GM23338 (cell line): ENCODE measurements around the gene CRYAB. TPM values are rescaled to one million over a fixed set of nuclear protein-coding genes. Genes with fewer than 3 reads are reported as not detected.
A peak's percentile ranks its signal among the peaks of the same experiment; 100 is the strongest.

Experiments
- ATAC-seq: fragments of 200-7000 bp; cut with Tn5 transposase; 3 replicates; pipeline ENCODE4 v1.9.1; 2020
- DNase-seq: peaks from one replicate; pipeline ENCODE4 v3.0.0-alpha.2; 2015; ENCODE audit warnings: low spot score
- H2AFZ ChIP-seq: fragments of 200-600 bp; sonication (generic); 2 replicates; pipeline ENCODE4 v1.8.0; 2016; ENCODE audit warnings: antibody characterized with exemption, mild to moderate bottlenecking, moderate library complexity
- H3F3A ChIP-seq: fragments of 200-600 bp; sonication (generic); replicated peaks from 2 replicates; pipeline ENCODE4 v1.8.0; 2017; ENCODE audit warnings: antibody characterized with exemption, mixed run types, low read depth
- H3K27ac ChIP-seq: fragments of 200-600 bp; sonication (generic); 2 replicates; pipeline ENCODE4 v1.6.1; 2016; ENCODE audit warnings: low read depth
- H3K27me3 ChIP-seq: fragments of 200-600 bp; sonication (generic); 2 replicates; pipeline ENCODE4 v1.8.0; 2016; ENCODE audit warnings: mild to moderate bottlenecking, mixed run types, moderate library complexity; ENCODE audit not compliant: insufficient read depth
- H3K36me3 ChIP-seq: fragments of 200-600 bp; sonication (generic); 2 replicates; pipeline ENCODE4 v1.8.0; 2016; ENCODE audit warnings: mild to moderate bottlenecking; ENCODE audit not compliant: insufficient read depth
- H3K4me1 ChIP-seq: fragments of 200-600 bp; sonication (generic); 2 replicates; pipeline ENCODE4 v1.8.0; 2016; ENCODE audit warnings: mild to moderate bottlenecking, moderate library complexity; ENCODE audit not compliant: insufficient read depth
- H3K4me2 ChIP-seq: fragments of 200-600 bp; sonication (generic); 2 replicates; pipeline ENCODE4 v1.7.1; 2017; ENCODE audit warnings: mixed run types
- H3K4me3 ChIP-seq: fragments of 200-600 bp; sonication (generic); 2 replicates; pipeline ENCODE4 v1.6.1; 2016; ENCODE audit warnings: mixed run types
- H3K79me2 ChIP-seq: fragments of 200-600 bp; sonication (generic); replicated peaks from 2 replicates; pipeline ENCODE4 v1.8.0; 2017; ENCODE audit warnings: mild to moderate bottlenecking; ENCODE audit not compliant: insufficient read depth
- H3K9me2 ChIP-seq: fragments of 200-600 bp; sonication (generic); 2 replicates; pipeline ENCODE4 v1.8.0; 2017; ENCODE audit not compliant: insufficient read depth
- H4K20me1 ChIP-seq: fragments of 200-600 bp; sonication (generic); replicated peaks from 2 replicates; pipeline ENCODE4 v1.8.0; 2017; ENCODE audit warnings: mild to moderate bottlenecking; ENCODE audit not compliant: insufficient read depth
- H3K27ac Mint-ChIP-seq: 2 replicates; pipeline ENCODE4 v1.8.0; 2020; ENCODE audit warnings: inconsistent platforms, mild to moderate bottlenecking, moderate library complexity, mixed read lengths
- H3K27me3 Mint-ChIP-seq: 3 replicates; pipeline ENCODE4 v1.8.0; 2022; ENCODE audit warnings: low read depth, mild to moderate bottlenecking, moderate library complexity, mixed read lengths, inconsistent platforms; ENCODE audit not compliant: insufficient read depth, poor library complexity
- H3K36me3 Mint-ChIP-seq: 3 replicates; pipeline ENCODE4 v1.8.0; 2021; ENCODE audit warnings: low read depth, mild to moderate bottlenecking, inconsistent platforms, moderate library complexity, mixed read lengths
- H3K4me1 Mint-ChIP-seq: 3 replicates; pipeline ENCODE4 v1.8.0; 2020; ENCODE audit warnings: mild to moderate bottlenecking, inconsistent platforms, mixed read lengths
- H3K4me3 Mint-ChIP-seq: 3 replicates; pipeline ENCODE4 v1.8.0; 2021; ENCODE audit warnings: moderate library complexity, mild to moderate bottlenecking, inconsistent platforms, mixed read lengths
- H3K9me3 Mint-ChIP-seq: 3 replicates; pipeline ENCODE4 v1.8.0; 2020; ENCODE audit warnings: moderate library complexity, mild to moderate bottlenecking, inconsistent platforms, mixed read lengths
- CREB1 ChIP-seq: fragments of 250-450 bp; sonication (Bioruptor Pico); IDR thresholded peaks from 2 replicates; pipeline ENCODE4 v1.5.0; 2020; ENCODE audit warnings: low read depth, mild to moderate bottlenecking, moderate library complexity
- EZH2 ChIP-seq: fragments of 200-600 bp; sonication (generic); IDR thresholded peaks from one replicate; pipeline ENCODE4 v1.8.0; 2017; ENCODE audit warnings: antibody characterized with exemption, mild to moderate bottlenecking, low read depth; ENCODE audit not compliant: unreplicated experiment
- JUNB ChIP-seq: IDR thresholded peaks from one replicate; pipeline ENCODE4 v1.6.1; 2016; ENCODE audit warnings: antibody characterized with exemption; ENCODE audit not compliant: unreplicated experiment
- STAT1 ChIP-seq: IDR thresholded peaks from one replicate; pipeline ENCODE4 v1.6.1; 2016; ENCODE audit warnings: antibody characterized with exemption; ENCODE audit not compliant: unreplicated experiment
- ZNF331 ChIP-seq: fragments of 250-450 bp; sonication (Bioruptor Pico); IDR thresholded peaks from 2 replicates; pipeline ENCODE4 v1.5.0; 2020; ENCODE audit warnings: low read depth, mild to moderate bottlenecking, moderate library complexity
- long read RNA-seq: library from polyadenylated mRNA; unstranded; transcript quantifications from one replicate; pipeline ENCODE4 v2.0.0, GENCODE V29; 2020; ENCODE audit not compliant: unreplicated experiment
- polyA plus RNA-seq: library from polyadenylated mRNA; unstranded; fragments of >200 nt; fragmentation: Nextera tagmentation; extraction: Ambion mirVana; gene quantifications from 2 replicates; pipeline ENCODE4 v1.2.1, GENCODE V29; 2016
- total RNA-seq: library from RNA; depleted of rRNA; stranded (reverse); fragments of >200 nt; shearing (Covaris generic); gene quantifications from 2 replicates; pipeline ENCODE4 v1.2.3, GENCODE V29; 2014; rRNA removed
- TF ChIP-seq, protein P1 (sequence below): fragments of 250-450 bp; sonication (Bioruptor Pico); IDR thresholded peaks from 2 replicates; pipeline ENCODE4 v1.5.0; 2020; ENCODE audit warnings: mild to moderate bottlenecking, moderate library complexity
- TF ChIP-seq, protein P2 (sequence below), 2 experiments: fragments of 200-600 bp in 1 of 2; sonication (generic) in 1 of 2; conservative IDR thresholded peaks; 2 replicates each; pipeline versions ENCODE4 v1.5.1 to v1.6.1; 2016 to 2017; ENCODE audit warnings: antibody characterized with exemption in 2 of 2, low read depth in 2 of 2, mild to moderate bottlenecking in 2 of 2, moderate library complexity in 1 of 2

The CRYAB gene, protein sequence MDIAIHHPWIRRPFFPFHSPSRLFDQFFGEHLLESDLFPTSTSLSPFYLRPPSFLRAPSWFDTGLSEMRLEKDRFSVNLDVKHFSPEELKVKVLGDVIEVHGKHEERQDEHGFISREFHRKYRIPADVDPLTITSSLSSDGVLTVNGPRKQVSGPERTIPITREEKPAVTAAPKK
- total RNA-seq (6.1 and 6.8 TPM in 2 replicates), polyA plus RNA-seq (8.4 and 9.6 TPM in 2 replicates)
- long read RNA-seq, partial matches to known transcripts, result 0 of 2 reads
- long read RNA-seq, other reads (novel, unspliced or antisense), result 1 of 2 reads

DNA sequence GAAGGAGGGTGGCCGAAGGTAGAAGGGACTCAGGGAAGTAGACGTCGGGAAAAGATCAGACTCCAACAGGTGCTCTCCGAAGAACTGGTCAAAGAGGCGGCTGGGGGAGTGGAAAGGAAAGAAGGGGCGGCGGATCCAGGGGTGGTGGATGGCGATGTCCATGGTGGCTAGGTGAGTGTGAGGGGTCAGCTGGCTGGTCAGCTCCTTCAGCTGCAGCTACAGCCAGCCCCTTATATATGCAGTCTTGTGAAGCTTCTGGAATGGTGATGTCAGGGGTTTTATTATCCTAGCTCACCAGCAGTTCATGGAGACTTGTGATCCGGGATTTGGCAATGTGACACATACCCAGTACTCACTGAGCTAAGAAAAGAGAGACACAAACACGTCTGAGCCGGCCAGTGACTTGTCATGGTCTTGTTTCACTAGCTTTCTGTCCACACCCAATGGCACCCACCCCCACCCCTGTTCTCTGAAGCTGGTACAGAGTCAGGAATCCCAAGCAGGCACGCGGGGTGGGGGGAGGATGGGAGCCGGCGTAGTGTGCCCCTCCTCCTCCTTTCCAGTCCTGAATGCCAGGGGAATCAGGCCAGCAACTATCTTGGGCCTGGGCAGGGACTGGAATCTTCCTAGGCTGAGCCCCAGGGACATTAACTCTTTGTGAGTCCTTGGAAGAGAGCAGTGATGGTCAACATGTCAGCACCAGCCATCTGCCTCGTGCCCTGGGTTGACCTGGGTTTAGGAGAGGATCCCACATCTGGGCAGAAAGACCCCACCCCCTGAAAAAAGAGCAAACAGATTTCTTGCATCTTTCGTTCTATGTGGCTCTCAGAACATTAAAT, at the start of gene CRYAB:
TSS of gene CRYAB (minus strand) at position 208 of the 839 bp plus-strand sequence. CDS start at position 162, 46 bp downstream.
- Histone ChIP-seq H3K4me2 (peak within 1 kb of the TSS; percentile 75), H3F3A (no peaks in the 10 kb centered on the region), H3K27ac (no peak within 1 kb of the TSS), H2AFZ (peak within 1 kb of the TSS; percentile 91), H3K36me3 (no peaks in the 10 kb centered on the region), H3K27me3 (no peaks in the 10 kb centered on the region), H3K4me1 (peaks cover 30% of the 10 kb centered on the region), H3K79me2 (no peaks in the 10 kb centered on the region), H3K9me2 (no peaks in the 10 kb centered on the region), H3K4me3 (peak within 1 kb of the TSS; percentile 37; the same call in 1 of the 2 replicates), H4K20me1 (no peaks in the 10 kb centered on the region)
- Mint-ChIP-seq H3K27me3 (peaks cover 8% of the 10 kb centered on the region), H3K4me3 (peak within 1 kb of the TSS; percentile 39; the same call in 1 of the 3 replicates), H3K36me3 (no peaks in the 10 kb centered on the region), H3K27ac (no peak within 1 kb of the TSS; the same call in none of the 2 replicates), H3K4me1 (peaks cover 35% of the 10 kb centered on the region), H3K9me3 (no peaks in the 10 kb centered on the region; the same call in 2 of the 3 replicates)
- ATAC-seq (peak; percentile 75), DNase-seq (peak; percentile 62)
- no peak for TF ChIP-seq STAT1
- no peak for TF ChIP-seq CREB1 (CRISPR knock-in tag)

DNA sequence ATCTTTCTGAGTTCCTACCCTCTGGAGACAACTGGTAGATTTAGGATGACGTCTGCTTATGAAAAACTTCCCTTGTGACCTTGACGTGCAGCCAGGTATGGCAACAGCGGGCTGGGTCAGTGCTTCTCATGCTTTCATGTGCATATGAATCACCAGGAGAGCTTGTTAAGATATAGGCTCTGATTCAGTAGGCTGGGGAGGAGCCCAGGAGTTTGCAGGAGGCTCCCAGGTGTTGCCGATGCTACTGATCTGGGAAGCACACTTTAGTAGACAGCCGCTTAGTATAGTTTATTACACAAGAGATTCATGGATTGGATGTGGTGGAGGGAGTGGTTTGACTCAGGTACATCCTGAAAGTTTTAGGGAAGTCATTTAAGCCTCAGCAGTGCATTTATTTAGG, 49.3 kb upstream of the CRYAB start:
- peak; percentile 85 for DNase-seq
- Histone ChIP-seq H3K4me3 (peak overlapping the region; percentile 12; the same call in 1 of the 2 replicates), H3K36me3 (no peaks in the 10 kb centered on the region), H3K4me2 (peak overlapping the region; percentile 67), H3K79me2 (no peaks in the 10 kb centered on the region), H3F3A (no peaks in the 10 kb centered on the region), H4K20me1 (no peaks in the 10 kb centered on the region), H3K27ac (peak overlapping the region; percentile 63; the same call in 1 of the 2 replicates), H2AFZ (no peak overlapping the region), H3K9me2 (no peaks in the 10 kb centered on the region), H3K27me3 (no peaks in the 10 kb centered on the region), H3K4me1 (peaks cover 18% of the 10 kb centered on the region)
- H3K27ac Mint-ChIP-seq, result peak overlapping the region; percentile 69
- H3K27me3 Mint-ChIP-seq, result peaks cover 8% of the 10 kb centered on the region
- TF ChIP-seq CREB1 (CRISPR knock-in tag), result peak; percentile 70; the same call in 1 of the 2 replicates
- TF ChIP-seq JUNB, result no peak
- TF ChIP-seq, protein P1, sequence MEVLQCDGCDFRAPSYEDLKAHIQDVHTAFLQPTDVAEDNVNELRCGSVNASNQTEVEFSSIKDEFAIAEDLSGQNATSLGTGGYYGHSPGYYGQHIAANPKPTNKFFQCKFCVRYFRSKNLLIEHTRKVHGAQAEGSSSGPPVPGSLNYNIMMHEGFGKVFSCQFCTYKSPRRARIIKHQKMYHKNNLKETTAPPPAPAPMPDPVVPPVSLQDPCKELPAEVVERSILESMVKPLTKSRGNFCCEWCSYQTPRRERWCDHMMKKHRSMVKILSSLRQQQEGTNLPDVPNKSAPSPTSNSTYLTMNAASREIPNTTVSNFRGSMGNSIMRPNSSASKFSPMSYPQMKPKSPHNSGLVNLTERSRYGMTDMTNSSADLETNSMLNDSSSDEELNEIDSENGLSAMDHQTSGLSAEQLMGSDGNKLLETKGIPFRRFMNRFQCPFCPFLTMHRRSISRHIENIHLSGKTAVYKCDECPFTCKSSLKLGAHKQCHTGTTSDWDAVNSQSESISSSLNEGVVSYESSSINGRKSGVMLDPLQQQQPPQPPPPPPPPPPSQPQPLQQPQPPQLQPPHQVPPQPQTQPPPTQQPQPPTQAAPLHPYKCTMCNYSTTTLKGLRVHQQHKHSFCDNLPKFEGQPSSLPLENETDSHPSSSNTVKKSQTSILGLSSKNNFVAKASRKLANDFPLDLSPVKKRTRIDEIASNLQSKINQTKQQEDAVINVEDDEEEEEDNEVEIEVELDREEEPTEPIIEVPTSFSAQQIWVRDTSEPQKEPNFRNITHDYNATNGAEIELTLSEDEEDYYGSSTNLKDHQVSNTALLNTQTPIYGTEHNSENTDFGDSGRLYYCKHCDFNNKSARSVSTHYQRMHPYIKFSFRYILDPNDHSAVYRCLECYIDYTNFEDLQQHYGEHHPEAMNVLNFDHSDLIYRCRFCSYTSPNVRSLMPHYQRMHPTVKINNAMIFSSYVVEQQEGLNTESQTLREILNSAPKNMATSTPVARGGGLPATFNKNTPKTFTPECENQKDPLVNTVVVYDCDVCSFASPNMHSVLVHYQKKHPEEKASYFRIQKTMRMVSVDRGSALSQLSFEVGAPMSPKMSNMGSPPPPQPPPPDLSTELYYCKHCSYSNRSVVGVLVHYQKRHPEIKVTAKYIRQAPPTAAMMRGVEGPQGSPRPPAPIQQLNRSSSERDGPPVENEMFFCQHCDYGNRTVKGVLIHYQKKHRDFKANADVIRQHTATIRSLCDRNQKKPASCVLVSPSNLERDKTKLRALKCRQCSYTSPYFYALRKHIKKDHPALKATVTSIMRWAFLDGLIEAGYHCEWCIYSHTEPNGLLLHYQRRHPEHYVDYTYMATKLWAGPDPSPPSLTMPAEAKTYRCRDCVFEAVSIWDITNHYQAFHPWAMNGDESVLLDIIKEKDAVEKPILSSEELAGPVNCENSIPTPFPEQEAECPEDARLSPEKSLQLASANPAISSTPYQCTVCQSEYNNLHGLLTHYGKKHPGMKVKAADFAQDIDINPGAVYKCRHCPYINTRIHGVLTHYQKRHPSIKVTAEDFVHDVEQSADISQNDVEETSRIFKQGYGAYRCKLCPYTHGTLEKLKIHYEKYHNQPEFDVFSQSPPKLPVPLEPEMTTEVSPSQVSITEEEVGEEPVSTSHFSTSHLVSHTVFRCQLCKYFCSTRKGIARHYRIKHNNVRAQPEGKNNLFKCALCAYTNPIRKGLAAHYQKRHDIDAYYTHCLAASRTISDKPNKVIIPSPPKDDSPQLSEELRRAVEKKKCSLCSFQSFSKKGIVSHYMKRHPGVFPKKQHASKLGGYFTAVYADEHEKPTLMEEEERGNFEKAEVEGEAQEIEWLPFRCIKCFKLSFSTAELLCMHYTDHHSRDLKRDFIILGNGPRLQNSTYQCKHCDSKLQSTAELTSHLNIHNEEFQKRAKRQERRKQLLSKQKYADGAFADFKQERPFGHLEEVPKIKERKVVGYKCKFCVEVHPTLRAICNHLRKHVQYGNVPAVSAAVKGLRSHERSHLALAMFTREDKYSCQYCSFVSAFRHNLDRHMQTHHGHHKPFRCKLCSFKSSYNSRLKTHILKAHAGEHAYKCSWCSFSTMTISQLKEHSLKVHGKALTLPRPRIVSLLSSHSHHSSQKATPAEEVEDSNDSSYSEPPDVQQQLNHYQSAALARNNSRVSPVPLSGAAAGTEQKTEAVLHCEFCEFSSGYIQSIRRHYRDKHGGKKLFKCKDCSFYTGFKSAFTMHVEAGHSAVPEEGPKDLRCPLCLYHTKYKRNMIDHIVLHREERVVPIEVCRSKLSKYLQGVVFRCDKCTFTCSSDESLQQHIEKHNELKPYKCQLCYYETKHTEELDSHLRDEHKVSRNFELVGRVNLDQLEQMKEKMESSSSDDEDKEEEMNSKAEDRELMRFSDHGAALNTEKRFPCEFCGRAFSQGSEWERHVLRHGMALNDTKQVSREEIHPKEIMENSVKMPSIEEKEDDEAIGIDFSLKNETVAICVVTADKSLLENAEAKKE, result 0 out of 2 replicates have a peak, but pooled peaks have one; percentile 7
- TF ChIP-seq, protein P2, sequence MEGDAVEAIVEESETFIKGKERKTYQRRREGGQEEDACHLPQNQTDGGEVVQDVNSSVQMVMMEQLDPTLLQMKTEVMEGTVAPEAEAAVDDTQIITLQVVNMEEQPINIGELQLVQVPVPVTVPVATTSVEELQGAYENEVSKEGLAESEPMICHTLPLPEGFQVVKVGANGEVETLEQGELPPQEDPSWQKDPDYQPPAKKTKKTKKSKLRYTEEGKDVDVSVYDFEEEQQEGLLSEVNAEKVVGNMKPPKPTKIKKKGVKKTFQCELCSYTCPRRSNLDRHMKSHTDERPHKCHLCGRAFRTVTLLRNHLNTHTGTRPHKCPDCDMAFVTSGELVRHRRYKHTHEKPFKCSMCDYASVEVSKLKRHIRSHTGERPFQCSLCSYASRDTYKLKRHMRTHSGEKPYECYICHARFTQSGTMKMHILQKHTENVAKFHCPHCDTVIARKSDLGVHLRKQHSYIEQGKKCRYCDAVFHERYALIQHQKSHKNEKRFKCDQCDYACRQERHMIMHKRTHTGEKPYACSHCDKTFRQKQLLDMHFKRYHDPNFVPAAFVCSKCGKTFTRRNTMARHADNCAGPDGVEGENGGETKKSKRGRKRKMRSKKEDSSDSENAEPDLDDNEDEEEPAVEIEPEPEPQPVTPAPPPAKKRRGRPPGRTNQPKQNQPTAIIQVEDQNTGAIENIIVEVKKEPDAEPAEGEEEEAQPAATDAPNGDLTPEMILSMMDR (conservative IDR thresholded peaks at IDR 0.05; ENCODE audit: low read depth in 2 of 2), result 0 out of 4 replicates have a peak, but pooled peaks of 1 of the 2 experiments have one; percentile 0
- TF ChIP-seq EZH2, result no peak
- TF ChIP-seq STAT1, result no peak
- TF ChIP-seq ZNF331 (CRISPR knock-in tag), result no peak
- H3K9me3 Mint-ChIP-seq, result peaks cover 14% of the 10 kb centered on the region; the same call in 2 of the 3 replicates
- H3K36me3 Mint-ChIP-seq, result peaks cover 21% of the 10 kb centered on the region
- peak; percentile 99 for ATAC-seq
- H3K4me1 Mint-ChIP-seq, result peaks cover 25% of the 10 kb centered on the region
- peak overlapping the region; percentile 48 for H3K4me3 Mint-ChIP-seq
